NCI-H82 treated with DMSO at 0.1 percent for 48 hours (cell line): Measurements from ENCODE around the gene MINK1.

Experiments
- DNase-seq: peaks from one replicate; lab custom pipeline; 2025; ENCODE audit not compliant: unreplicated experiment; lab: John Stamatoyannopoulos, UW

The MINK1 gene

GRCh38 chr17:4833178-4833940 lies at the start of gene MINK1:
MINK1 (plus strand) TSS chr17:4833340; CDS start chr17:4833584, 244 bp downstream.
- peak; percentile 73 for DNase-seq

- no peak for DNase-seq
These were observed 47.6 kb upstream of the MINK1 start for GRCh38 chr17:4785311-4786105.

- peak; percentile 79 for DNase-seq
These were observed 47.0 kb upstream of the MINK1 start, which contains the start of gene VMO1 for GRCh38 chr17:4786106-4786511. VMO1 (minus strand) TSS chr17:4786364; CDS start chr17:4786352, 12 bp downstream.

- no peak for DNase-seq
These were observed 46.6 kb upstream of the MINK1 start for GRCh38 chr17:4786516-4786915.

- DNase-seq = no peak
These were observed 44.9 kb upstream of the MINK1 start for GRCh38 chr17:4788159-4788806.

GRCh38 chr17:4788807-4789700 lies 44.1 kb upstream of the MINK1 start, which contains the start of gene GLTPD2:
GLTPD2 (plus strand) TSS chr17:4788964; CDS start chr17:4789012, 48 bp downstream.
- no peak for DNase-seq

- peak; percentile 38 for DNase-seq
These were observed 43.5 kb upstream of the MINK1 start for GRCh38 chr17:4789701-4789950.

- DNase-seq = peak; percentile 66
These were observed 43.0 kb upstream of the MINK1 start for GRCh38 chr17:4789951-4790704.

- DNase-seq = no peak
These were observed 42.4 kb upstream of the MINK1 start for GRCh38 chr17:4790705-4791088.

- no peak for DNase-seq
These were observed 38.0 kb upstream of the MINK1 start for GRCh38 chr17:4795168-4795567.

- DNase-seq = no peak
These were observed 36.6 kb upstream of the MINK1 start for GRCh38 chr17:4796552-4796920.

- DNase-seq = no peak
These were observed 32.5 kb upstream of the MINK1 start for GRCh38 chr17:4800462-4801196.

GRCh38 chr17:4802228-4802627 lies 30.9 kb upstream of the MINK1 start, which contains the start of gene C17orf114:
C17orf114 (minus strand) TSS chr17:4802328.
- no peak for DNase-seq

- DNase-seq = no peak
These were observed 26.7 kb upstream of the MINK1 start for GRCh38 chr17:4806456-4806776.

- DNase-seq = peak; percentile 72
These were observed 26.1 kb upstream of the MINK1 start, which contains the start of gene PLD2 for GRCh38 chr17:4806777-4807604. PLD2 (plus strand) TSS chr17:4807152; CDS start chr17:4807773, 621 bp downstream.

GRCh38 chr17:4807605-4808377 lies 25.3 kb upstream of the MINK1 start:
- no peak for DNase-seq

- DNase-seq = no peak
These were observed 24.8 kb upstream of the MINK1 start for GRCh38 chr17:4808378-4808767.
